Femur (tissue), 1 donor: ENCODE measurements around the gene ZFPM1.
"Not testable (repeated sequence)": the region's sequence is repeated elsewhere in the genome, so short reads cannot be mapped to it uniquely, and the experiment has no call there.

ENCODE experiments used
- DNase-seq: peaks from one replicate; pipeline ENCODE4 v3.0.0-alpha.2; 2017

Gene ZFPM1

DNA sequence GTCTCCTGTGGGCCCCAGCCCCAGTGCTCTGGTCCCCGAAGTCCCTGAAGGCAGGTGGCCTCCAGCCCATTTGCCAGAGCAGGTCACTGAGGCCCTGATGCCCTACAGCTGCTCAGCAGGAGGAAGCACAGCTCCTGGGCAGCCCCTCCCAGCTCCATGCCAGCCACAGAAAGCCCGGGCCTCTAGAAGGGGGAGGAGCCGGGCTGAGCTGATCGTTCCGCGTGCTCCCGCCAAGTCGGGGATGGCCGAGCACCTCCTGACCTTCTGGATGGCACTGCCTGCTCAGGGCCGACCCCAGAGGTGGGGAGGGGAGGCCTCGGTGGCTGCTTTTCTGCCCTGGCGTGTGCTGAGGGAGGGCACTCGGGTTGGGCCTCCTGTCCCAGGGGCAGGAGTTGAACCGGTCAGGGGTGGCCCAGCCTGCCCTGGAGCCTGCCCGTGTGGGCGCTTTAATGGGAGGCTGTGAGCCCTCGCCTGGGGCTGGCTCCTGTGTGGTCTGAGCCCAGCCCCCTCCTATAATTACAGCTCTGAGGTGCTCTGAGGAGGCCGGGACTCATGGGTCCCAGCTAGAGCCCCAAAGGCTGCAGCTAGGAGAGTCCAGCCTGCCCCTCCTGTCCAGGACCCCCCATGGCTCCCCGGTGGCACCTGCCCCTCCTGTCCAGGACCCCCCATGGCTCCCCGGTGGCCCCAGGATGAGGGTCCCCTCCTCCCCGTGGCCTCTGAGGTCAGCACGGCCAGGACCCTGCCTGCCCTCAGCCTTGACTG, 29.7 kb downstream of the ZFPM1 start:
- DNase-seq = no peak

DNA sequence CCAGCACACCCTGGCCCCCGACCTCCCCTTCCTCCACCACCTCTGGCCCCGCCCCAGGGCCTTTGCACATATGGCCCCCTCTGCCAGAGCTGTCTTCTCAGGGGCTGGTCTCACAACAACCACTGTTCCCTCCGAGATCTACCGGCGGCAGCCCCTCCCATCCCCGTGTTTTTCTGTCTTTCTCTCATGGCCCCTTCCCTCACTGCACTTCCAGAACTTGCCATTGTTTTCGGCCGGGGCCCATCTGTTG, 30.2 kb downstream of the ZFPM1 start:
- DNase-seq = no peak

DNA sequence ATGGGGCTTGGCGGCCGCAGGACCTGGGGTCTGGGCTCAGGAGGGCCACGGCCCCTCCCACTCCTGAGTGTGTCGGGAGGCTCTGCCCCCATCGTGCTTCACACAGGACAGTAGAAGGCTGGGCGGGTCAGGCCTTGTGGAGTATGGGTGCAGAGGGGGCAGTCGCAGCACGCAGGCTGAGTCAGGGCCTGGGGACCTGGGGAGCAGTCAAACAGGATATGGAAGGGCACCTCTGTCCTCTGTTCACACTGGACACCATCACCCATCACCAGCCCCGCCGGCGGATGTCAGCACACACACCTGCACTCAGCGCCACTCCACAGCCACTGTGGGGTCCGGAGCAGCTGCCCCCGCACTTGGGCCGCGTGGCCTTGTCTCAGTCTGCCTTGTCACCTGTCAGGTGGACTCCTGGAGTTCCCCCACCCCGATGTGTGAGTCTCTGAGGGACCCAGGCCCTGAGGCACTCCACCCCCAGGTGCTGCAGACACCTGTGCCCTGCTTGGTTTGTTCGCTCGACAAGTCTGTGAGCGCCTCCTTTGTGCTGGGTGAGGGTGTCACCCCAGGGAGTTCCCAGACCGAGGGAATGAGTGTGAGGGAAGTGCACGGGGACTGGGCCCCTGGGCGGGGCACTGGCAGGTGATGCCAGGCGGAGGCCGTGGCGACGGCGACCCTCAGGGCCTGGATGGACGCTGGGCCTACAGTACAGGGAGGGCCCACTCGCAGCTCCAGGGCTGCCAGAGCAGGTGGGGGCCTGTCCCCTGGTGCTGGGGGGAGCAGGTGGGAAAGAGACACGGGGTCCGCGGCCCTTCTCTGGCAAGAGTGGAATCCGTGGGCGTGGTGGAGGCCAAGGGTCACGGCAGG, 31.7 kb downstream of the ZFPM1 start:
- no peak for DNase-seq

DNA sequence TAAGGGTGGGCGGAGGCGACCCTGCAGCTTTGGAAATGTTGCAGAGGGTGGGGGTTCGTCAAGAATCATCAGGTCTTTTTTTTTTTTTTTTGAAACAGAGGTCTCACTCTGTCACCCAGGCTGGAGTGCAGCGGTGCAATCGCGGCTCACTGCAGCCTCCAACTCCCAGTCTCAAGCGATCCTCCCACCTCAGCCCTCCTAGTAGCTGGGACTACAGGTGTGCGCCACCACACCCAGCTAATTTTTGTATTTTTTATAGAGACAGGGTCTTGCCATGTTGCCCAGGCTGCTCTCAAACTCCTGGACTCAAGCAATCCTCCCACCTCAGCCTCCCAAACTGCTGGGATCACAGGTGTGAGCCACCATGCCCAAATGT, 32.3 kb downstream of the ZFPM1 start:
- DNase-seq = not testable (repeated sequence)

DNA sequence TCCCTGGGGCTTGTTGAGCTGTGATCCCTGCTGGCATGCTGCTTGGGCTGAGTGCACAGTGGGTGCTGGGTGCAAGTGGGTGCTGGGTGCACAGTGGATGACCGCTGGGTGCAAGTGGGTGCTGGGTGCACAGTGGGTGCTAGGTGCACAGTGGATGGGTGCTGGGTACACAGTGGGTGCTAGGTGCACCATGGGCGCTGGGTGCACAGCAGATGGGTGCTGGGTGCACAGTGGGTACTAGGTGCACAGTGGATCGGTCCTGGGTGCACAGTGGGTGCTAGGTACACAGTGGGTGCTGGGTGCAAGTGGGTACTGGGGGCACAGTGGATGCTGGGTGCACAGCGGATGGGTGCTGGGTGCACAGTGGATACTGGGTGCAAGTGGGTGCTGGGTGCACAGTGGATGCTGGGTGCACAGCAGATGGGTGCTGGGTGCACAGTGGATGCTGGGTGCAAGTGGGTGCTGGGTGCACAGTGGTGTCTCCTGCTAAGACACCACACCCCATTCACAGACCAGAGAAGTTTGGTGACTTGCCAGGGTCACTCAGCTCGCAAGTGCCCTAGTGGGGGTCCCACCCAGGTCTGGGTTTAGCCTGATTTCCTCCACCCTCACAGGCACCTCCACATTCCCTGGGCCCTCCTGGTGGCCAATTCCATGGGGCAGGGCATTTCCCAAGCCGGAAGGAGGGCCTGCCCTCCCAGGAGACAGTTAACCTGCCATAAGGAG, 33.5 kb downstream of the ZFPM1 start:
- no peak for DNase-seq

DNA sequence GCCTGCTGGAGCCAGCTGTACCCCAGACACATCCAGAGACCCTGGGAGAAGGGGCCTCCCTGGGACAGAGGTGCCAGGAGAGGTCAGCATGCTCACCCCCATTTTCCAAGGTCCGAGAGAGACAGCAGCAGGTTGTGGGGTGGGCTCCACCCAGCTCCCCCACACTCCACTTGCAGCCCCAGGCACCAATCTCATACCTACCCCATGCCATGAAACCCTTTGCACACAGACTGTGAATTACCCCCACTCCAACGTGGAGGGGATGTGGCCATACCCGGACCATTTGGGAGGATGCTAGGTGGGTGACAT, 34.0 kb downstream of the ZFPM1 start:
- no peak for DNase-seq

DNA sequence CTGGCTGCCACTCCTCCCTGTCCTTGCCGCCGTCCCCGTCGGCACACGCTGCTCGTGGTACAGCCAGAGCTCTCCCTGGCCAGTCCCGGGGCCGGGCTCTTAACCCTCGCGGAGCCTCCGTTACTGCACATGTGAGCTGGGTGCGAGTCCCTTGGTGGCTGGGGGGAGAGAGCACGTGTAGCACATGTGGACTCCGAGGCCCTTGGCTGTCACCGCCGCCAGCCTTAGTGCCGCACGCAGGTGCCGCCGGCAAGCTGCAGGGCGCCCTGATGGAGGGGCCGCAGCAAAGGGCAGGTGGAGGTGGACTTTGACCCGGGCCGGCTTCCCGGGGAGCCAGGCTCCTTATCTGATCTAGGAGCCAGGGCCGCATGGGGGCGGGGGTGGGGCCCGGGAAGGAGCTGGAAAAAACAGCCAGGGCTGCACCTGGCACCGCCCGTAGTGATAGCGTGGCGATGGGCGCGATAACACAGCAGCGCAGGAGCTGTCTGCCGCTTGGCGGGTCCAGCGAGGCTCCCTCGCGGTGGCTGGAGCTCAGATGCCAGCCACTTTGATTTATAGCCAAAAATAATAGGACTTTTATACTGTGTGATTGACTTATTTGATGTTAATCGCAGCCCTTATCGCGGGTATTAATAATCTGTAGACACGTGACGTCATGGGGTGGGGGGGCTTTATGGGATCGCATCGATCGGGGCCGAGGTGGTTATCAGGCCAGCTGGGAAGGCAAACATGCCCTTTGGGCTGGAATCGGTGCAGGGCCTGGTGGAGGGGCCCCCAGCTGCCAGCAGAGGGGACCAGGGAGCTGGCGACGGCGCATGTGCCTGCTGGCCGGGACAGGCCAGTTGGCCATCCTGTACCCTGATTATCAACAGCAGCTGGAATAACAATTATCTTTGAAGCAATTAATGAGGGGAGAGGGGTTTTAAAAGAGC, 35.1 kb downstream of the ZFPM1 start:
- no peak for DNase-seq

DNA sequence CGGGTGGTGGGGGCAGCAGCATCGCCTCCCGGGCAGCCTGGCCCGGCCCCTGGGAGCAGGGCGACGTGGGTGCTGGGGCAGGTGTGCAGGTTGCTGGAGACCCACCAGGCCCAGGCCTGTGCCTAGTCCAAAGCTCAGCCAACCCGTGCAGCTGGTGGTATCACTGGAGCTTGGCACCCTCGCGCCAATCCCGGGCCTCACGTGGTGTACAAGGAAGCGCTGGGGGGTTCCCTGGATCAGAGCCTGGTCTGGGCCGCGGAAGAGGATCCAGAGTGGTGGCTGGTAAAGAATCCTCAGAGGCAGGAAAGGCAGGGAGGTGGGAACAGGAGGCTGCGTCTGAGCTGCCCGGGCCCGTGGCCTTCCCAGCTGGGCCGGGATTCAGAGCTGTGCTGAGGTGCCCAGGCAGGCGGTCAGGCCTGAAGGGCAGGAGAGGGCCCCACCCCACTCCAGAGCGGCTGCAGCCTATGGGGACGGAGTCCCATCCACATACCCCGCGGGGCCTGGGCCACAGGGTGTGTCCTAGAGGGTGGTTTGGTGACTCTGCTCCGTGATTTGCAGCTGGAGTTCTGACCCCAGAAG, 36.2 kb downstream of the ZFPM1 start:
- no peak for DNase-seq

DNA sequence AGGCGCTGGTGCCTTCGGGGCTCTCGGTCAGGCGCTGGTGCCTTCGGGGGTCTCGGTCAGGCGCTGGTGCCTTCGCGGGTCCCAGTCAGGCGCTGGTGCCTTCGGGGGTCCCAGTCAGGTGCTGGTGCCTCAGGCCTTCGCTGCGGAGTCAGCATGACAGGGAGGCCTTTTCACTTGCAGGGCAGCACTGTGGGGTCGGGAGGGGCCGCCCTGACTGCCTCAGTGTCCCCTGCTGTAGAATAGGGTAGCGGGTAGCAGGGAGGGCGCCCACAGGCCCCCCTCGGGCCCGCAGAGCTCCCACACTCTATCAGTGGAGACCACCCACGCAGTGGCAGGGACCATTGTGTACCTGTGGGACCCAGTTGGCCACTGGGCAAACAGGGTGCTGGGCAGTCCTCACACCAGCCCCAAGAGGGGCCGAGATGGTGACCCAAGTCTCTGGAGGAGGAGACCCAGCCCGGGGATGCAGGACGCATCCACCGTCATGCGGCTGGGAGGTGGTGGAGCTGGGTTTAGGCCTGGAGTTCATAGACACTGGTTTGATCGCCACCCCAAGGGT, 38.0 kb downstream of the ZFPM1 start:
- no peak for DNase-seq

DNA sequence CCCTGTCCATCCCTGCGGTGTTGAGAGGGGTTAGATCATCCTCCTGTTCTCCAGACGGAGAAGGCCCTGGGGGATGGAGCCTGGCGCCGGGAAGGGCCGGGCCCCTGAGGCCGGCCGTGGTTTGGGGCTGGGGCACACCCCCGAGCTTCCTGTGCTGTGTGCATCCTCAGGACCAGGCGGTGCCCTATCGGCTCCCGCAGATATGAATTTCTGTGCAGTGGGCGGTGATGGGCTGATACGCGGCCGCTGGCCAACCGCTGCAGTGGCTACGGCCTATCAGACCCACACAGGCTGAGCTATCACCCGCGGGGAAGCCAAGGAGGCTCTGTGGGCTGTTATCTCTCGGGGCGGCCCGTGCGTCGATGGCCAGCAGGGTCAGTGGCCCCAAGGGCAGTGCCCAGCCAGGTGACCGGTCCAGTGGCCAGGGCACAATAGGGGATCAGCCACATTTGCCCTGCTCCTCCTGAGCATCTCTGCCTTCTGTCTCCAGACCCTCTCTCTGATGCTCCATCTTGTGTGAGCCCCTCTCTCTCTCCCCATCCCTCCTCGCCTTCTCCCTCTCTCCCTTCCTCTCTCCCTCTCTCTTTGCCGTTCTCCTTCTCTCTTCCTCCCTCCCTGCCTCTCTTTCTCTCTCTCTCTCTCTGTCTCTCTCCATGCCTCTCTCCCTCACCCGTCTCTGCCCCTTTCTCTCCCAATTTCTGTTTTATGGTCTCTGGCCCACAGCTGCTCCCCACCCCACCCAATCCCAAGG, 38.7 kb downstream of the ZFPM1 start:
- no peak for DNase-seq

DNA sequence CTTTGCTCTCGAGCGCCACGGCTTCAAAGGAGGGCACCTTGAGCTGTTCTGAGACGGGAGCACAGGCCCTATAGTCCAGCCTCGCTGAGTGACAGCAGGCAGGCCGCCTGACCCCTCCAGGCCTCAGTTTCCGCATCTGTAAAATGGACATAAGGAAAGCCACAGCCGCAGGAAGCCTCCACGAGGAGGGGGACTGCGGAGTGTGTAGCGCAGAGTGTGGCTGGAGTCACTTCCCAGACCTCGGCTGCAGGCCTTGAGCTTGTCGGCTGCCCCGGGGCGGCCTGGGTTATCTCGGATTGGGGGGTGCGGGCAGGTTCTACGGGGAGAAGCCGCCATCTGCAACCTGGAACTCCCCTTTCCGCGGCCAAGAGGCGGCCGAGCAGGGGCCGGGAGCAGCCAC, 40.8 kb downstream of the ZFPM1 start:
- DNase-seq = no peak

DNA sequence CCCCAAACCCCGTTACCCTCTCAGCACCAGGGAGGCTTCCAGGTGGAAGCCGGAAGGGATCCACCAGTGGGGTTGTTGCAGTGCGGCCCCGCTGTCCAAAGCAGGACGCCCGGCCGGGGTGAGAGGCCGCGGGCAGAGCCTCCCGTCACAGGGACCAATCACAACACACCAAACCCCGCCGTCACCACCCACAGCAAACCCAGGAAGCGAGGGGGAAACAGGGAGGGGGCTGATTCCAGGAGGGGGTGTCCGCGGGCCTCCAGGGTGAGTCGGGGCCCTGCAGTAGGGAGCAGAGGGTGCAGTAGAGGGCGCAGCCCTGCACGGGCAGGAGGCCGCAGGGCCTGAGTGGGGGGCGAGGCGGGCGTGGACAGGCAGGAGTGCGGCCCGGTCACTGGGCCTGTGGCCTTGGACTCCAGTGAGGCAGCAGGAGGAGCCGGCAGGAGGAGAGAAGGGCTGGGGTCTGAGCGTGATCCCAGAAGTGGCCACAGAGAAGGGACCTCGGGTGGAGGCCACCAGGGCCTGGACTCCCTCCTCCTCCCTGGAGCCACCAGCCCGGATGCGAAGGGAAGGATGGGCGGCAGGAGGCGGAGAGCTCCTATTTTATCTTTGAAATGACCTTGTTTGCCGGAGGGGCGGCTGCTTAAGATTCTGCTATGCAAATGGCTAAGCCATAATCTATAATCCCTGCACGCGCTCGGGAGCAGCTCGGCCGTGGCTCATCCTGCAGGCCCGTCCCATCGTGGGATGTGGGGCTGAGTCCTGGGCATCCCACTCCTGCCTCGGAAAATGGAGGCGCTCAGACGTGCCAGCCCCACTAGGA, 41.5 kb downstream of the ZFPM1 start:
- no peak for DNase-seq

DNA sequence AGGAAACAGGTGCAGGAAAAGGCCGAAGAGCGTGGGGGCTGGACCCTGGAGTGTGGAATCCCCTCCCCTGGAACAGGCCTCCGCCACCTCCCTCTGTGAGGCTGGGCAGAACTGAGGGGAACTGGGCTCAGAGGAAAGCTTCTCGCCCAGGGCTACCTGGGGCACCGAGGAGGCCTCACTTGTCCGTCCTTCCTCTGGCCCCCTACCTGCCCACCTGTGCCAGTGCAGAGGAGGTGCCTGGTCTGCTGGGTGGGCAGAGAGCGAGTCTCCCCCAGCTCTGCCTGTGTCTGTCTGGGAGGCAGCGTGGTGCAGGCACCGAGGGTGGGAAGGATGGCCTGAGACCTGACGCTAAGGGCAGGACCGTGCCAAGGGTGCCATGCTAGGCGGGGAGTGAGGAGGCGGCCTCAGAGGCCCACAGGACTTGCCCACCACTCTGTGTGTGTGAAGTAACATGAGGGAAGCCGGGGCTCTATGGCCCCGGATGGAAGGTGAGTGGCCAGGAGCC, 42.2 kb downstream of the ZFPM1 start:
- DNase-seq = no peak

DNA sequence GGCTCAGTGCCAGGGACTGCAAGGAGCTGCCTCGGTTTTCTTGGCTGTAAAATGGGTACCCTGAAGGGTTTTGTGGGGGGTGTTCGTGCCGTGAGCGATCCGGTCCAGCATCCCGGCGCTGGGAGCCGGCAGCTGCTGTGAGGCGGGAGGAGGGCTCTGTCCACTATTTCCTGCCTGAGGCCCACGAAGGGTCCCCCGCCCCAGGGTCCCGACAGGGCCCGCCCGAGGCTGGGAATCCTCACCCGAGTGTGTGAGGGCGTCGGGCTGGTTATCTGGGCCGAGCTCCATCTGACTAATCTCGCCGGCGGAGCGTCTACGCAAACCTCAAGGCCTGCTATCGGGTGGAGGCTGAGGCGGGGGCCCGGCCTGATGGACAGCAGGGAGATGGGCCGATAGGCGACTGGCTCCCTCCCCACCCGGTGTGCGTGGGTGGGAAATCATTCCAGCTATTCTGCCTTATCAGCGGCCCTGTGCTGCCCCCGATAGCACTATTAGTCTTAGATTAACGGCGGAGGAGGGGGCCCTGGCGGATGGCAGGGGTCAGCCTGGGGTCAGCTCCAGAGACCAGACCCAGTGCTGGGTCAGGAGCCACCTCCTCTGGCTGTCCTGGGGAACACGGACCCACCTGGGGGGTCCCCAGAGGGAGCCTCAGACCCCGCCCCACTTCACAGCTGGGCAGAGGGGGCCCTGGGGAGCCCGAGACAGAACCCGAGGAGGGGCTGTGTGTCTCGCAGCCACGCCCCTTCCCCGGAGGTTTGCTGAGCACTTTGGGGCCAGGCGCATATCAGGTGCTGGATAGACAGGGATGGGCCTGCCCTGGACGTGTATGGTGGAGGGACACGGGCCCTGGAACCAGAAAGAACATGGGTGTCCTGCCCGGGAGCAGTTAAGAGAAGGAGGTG, 44.7 kb downstream of the ZFPM1 start:
- no peak for DNase-seq

DNA sequence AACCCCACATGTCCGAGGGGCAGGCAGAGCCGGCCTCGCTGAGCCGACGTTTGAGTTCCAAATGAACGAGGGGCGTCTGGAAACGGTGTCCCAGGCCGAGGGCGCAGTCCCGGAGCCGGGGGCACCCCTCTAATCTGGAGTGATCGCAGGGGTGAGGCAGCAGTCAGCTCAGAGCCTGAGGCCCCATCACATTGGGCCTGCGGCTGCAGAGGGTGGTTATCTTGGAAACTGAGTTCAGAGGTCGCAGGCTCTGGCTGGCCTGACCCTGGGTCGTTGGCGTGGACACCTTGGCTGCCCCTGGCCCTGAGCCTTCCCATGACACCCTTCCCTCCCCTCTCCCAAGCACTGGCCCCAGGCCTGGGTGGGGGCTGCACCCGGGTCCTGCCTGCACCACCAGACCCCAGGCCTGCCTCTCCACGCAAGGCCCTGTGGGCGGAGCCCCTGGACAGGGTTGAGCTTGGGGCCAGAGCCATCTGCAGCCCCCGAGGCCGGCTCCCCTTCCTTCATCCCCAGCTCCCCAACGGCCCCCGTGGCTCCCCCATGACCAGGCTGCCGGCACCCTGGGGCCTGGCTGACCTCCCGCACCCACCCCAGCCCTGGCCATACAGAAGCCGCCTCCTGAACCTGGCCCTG, 45.6 kb downstream of the ZFPM1 start:
- DNase-seq = no peak

DNA sequence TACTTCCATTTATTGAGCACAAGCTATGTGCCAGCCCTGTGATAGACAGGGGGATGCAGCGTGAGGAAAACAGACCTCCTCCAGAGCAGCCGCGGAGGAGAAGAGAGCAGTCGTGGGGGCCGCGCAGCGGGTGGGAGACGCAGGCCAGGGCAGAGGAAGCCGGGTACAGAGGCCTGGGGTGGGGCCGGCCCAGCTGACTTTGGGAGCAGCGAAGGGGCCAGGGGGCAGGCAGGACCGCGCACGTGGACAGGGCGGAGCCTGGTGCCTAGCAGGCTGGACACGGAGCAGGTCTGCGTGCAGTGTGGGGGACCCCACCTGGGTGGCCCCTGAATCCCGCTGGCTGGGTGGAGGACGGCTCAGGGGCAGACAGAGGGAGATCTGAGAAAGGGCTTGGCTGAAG, 46.2 kb downstream of the ZFPM1 start:
- DNase-seq = no peak

DNA sequence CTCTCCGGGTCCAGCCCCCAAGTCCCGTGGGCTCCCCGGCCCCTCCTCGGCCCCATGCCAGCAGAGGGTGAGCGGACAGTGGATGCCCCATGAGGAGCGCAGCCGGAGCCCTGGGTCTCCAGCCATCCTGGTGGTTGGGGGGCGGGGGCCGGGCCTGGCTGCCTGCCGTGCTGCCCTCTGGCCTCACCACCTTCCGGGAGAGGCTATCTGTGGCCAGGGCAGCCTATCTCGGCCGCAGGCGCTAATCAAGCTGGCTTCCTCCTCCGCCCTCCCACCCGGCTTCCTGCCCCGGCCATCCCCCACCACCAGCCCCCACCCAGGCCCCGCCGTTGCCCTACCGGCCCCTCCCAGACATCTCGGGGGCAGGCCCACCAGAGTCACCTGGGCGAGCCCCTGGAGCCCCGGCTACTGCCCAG, 46.8 kb downstream of the ZFPM1 start:
- no peak for DNase-seq

DNA sequence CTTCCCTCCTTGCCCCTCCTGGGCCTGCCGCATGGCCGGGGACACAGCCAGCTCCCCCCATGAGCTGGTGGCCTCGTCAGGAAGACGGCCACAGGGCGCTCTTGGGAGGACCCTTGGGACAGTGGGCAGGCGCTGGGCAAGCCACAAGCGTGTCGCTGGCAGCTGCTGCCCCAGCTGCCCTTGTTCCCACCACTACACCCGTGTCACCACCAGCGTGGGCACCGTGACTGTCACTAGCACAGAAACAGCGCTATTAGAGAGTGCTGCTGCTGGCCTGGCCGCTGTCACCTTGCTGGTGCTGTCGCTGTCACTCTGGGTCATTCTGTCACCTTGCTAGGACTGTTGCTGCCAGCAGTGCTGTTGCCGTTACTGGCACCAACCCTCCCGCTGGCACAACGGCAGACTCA, 47.2 kb downstream of the ZFPM1 start:
- DNase-seq = no peak

DNA sequence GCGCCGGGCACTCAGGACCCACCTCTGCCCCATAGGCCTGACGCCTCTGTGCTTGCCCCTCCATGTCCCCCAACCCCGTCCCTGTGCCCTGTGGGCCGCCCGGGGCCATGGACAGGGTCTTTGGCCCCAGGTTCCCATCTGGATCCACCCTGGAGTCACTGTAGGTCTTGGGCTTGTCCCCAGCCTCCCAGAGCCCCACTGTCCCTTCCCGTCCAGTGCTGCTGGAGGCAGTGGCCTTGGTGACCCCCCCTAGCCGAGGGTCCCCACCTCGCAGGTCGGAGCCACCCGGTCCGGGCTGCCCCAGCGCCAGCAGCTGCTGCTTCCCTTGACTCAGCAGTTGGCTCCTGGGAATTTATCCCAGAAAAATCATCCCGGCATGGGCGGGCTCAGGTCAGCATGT, 49.3 kb downstream of the ZFPM1 start:
- no peak for DNase-seq
